GM23338 (cell line): Measurements from ENCODE around the gene ELAVL2. TPM values are rescaled to one million over a fixed set of nuclear protein-coding genes. Genes with fewer than 3 reads are reported as not detected.

ENCODE experiments used
- ATAC-seq: fragments of 200-7000 bp; cut with Tn5 transposase; 3 replicates; pipeline ENCODE4 v1.9.1; 2020
- DNase-seq: peaks from one replicate; pipeline ENCODE4 v3.0.0-alpha.2; 2015; ENCODE audit warnings: low spot score
- H2AFZ ChIP-seq: fragments of 200-600 bp; sonication (generic); 2 replicates; pipeline ENCODE4 v1.8.0; 2016; ENCODE audit warnings: antibody characterized with exemption, mild to moderate bottlenecking, moderate library complexity
- H3F3A ChIP-seq: fragments of 200-600 bp; sonication (generic); replicated peaks from 2 replicates; pipeline ENCODE4 v1.8.0; 2017; ENCODE audit warnings: antibody characterized with exemption, mixed run types, low read depth
- H3K27ac ChIP-seq: fragments of 200-600 bp; sonication (generic); 2 replicates; pipeline ENCODE4 v1.6.1; 2016; ENCODE audit warnings: low read depth
- H3K27me3 ChIP-seq: fragments of 200-600 bp; sonication (generic); 2 replicates; pipeline ENCODE4 v1.8.0; 2016; ENCODE audit warnings: mild to moderate bottlenecking, mixed run types, moderate library complexity; ENCODE audit not compliant: insufficient read depth
- H3K36me3 ChIP-seq: fragments of 200-600 bp; sonication (generic); 2 replicates; pipeline ENCODE4 v1.8.0; 2016; ENCODE audit warnings: mild to moderate bottlenecking; ENCODE audit not compliant: insufficient read depth
- H3K4me1 ChIP-seq: fragments of 200-600 bp; sonication (generic); 2 replicates; pipeline ENCODE4 v1.8.0; 2016; ENCODE audit warnings: mild to moderate bottlenecking, moderate library complexity; ENCODE audit not compliant: insufficient read depth
- H3K4me2 ChIP-seq: fragments of 200-600 bp; sonication (generic); 2 replicates; pipeline ENCODE4 v1.7.1; 2017; ENCODE audit warnings: mixed run types
- H3K4me3 ChIP-seq: fragments of 200-600 bp; sonication (generic); 2 replicates; pipeline ENCODE4 v1.6.1; 2016; ENCODE audit warnings: mixed run types
- H3K79me2 ChIP-seq: fragments of 200-600 bp; sonication (generic); replicated peaks from 2 replicates; pipeline ENCODE4 v1.8.0; 2017; ENCODE audit warnings: mild to moderate bottlenecking; ENCODE audit not compliant: insufficient read depth
- H3K9me2 ChIP-seq: fragments of 200-600 bp; sonication (generic); 2 replicates; pipeline ENCODE4 v1.8.0; 2017; ENCODE audit not compliant: insufficient read depth
- H4K20me1 ChIP-seq: fragments of 200-600 bp; sonication (generic); replicated peaks from 2 replicates; pipeline ENCODE4 v1.8.0; 2017; ENCODE audit warnings: mild to moderate bottlenecking; ENCODE audit not compliant: insufficient read depth
- H3K27ac Mint-ChIP-seq: 2 replicates; pipeline ENCODE4 v1.8.0; 2020; ENCODE audit warnings: inconsistent platforms, mild to moderate bottlenecking, moderate library complexity, mixed read lengths
- H3K27me3 Mint-ChIP-seq: 3 replicates; pipeline ENCODE4 v1.8.0; 2022; ENCODE audit warnings: low read depth, mild to moderate bottlenecking, moderate library complexity, mixed read lengths, inconsistent platforms; ENCODE audit not compliant: insufficient read depth, poor library complexity
- H3K36me3 Mint-ChIP-seq: 3 replicates; pipeline ENCODE4 v1.8.0; 2021; ENCODE audit warnings: low read depth, mild to moderate bottlenecking, inconsistent platforms, moderate library complexity, mixed read lengths
- H3K4me1 Mint-ChIP-seq: 3 replicates; pipeline ENCODE4 v1.8.0; 2020; ENCODE audit warnings: mild to moderate bottlenecking, inconsistent platforms, mixed read lengths
- H3K4me3 Mint-ChIP-seq: 3 replicates; pipeline ENCODE4 v1.8.0; 2021; ENCODE audit warnings: moderate library complexity, mild to moderate bottlenecking, inconsistent platforms, mixed read lengths
- H3K9me3 Mint-ChIP-seq: 3 replicates; pipeline ENCODE4 v1.8.0; 2020; ENCODE audit warnings: moderate library complexity, mild to moderate bottlenecking, inconsistent platforms, mixed read lengths
- CREB1 ChIP-seq: fragments of 250-450 bp; sonication (Bioruptor Pico); IDR thresholded peaks from 2 replicates; pipeline ENCODE4 v1.5.0; 2020; ENCODE audit warnings: low read depth, mild to moderate bottlenecking, moderate library complexity
- CTCF ChIP-seq, 2 experiments: fragments of 200-600 bp in 1 of 2; sonication (generic) in 1 of 2; conservative IDR thresholded peaks; 2 replicates each; pipeline versions ENCODE4 v1.5.1 to v1.6.1; 2016 to 2017; ENCODE audit warnings: antibody characterized with exemption in 2 of 2, low read depth in 2 of 2, mild to moderate bottlenecking in 2 of 2, moderate library complexity in 1 of 2
- EZH2 ChIP-seq: fragments of 200-600 bp; sonication (generic); IDR thresholded peaks from one replicate; pipeline ENCODE4 v1.8.0; 2017; ENCODE audit warnings: antibody characterized with exemption, mild to moderate bottlenecking, low read depth; ENCODE audit not compliant: unreplicated experiment
- EZH2phosphoT487 ChIP-seq: fragments of 200-600 bp; sonication (generic); IDR thresholded peaks from one replicate; pipeline ENCODE4 v1.8.1; 2018; ENCODE audit warnings: antibody characterized with exemption; ENCODE audit not compliant: unreplicated experiment
- JUNB ChIP-seq: IDR thresholded peaks from one replicate; pipeline ENCODE4 v1.6.1; 2016; ENCODE audit warnings: antibody characterized with exemption; ENCODE audit not compliant: unreplicated experiment
- POLR2AphosphoS5 ChIP-seq: IDR thresholded peaks from 2 replicates; pipeline ENCODE4 v1.6.1; 2016; ENCODE audit warnings: antibody characterized with exemption, low read depth
- STAT1 ChIP-seq: IDR thresholded peaks from one replicate; pipeline ENCODE4 v1.6.1; 2016; ENCODE audit warnings: antibody characterized with exemption; ENCODE audit not compliant: unreplicated experiment
- ZNF114 ChIP-seq: fragments of 250-450 bp; sonication (Bioruptor Pico); IDR thresholded peaks from 2 replicates; pipeline ENCODE4 v1.5.0; 2020; ENCODE audit warnings: mild to moderate bottlenecking, moderate library complexity
- polyA plus RNA-seq: library from polyadenylated mRNA; unstranded; fragments of >200 nt; fragmentation: Nextera tagmentation; extraction: Ambion mirVana; gene quantifications from 2 replicates; pipeline ENCODE4 v1.2.1, GENCODE V29; 2016
- total RNA-seq: library from RNA; depleted of rRNA; stranded (reverse); fragments of >200 nt; shearing (Covaris generic); gene quantifications from 2 replicates; pipeline ENCODE4 v1.2.3, GENCODE V29; 2014
- TF ChIP-seq, protein P1 (sequence below): IDR thresholded peaks from one replicate; pipeline ENCODE4 v1.6.1; 2018; ENCODE audit warnings: antibody characterized with exemption; ENCODE audit not compliant: unreplicated experiment
- TF ChIP-seq, protein P2 (sequence below): IDR thresholded peaks from 2 replicates; pipeline ENCODE4 v1.6.1; 2016; ENCODE audit warnings: antibody characterized with exemption

ELAVL2 gene
- total and polyA plus RNA-seq, 2 experiments from 2014 or later = 18.6 to 42.4 TPM

DNA sequence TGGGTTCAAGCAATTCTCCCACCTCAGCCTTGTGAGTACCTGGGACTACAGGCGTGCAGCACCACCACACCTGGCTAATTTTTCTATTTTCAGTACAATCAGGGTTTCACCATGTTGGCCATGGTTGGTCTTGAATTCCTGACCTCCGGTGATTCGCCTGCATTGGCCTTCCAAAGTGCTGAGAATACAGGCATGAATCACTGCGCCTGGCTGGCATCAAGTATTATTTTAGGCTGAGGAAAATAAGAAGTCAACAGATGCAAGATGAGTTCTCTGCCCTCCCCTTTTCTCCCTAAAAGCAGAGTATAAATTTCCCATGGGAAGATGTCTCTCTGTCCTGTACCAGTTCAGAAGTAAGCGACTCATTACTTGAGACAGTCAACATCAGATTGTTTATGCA, 71.5 kb downstream of the ELAVL2 start:
- TF ChIP-seq, protein P1, sequence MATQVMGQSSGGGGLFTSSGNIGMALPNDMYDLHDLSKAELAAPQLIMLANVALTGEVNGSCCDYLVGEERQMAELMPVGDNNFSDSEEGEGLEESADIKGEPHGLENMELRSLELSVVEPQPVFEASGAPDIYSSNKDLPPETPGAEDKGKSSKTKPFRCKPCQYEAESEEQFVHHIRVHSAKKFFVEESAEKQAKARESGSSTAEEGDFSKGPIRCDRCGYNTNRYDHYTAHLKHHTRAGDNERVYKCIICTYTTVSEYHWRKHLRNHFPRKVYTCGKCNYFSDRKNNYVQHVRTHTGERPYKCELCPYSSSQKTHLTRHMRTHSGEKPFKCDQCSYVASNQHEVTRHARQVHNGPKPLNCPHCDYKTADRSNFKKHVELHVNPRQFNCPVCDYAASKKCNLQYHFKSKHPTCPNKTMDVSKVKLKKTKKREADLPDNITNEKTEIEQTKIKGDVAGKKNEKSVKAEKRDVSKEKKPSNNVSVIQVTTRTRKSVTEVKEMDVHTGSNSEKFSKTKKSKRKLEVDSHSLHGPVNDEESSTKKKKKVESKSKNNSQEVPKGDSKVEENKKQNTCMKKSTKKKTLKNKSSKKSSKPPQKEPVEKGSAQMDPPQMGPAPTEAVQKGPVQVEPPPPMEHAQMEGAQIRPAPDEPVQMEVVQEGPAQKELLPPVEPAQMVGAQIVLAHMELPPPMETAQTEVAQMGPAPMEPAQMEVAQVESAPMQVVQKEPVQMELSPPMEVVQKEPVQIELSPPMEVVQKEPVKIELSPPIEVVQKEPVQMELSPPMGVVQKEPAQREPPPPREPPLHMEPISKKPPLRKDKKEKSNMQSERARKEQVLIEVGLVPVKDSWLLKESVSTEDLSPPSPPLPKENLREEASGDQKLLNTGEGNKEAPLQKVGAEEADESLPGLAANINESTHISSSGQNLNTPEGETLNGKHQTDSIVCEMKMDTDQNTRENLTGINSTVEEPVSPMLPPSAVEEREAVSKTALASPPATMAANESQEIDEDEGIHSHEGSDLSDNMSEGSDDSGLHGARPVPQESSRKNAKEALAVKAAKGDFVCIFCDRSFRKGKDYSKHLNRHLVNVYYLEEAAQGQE = no peak
- DNase-seq = no peak
- Mint-ChIP-seq H3K36me3 (peaks cover 3% of the 10 kb centered on the region; the same call in 1 of the 3 replicates), H3K4me3 (no peak overlapping the region), H3K9me3 (no peaks in the 10 kb centered on the region), H3K27ac (peak overlapping the region; percentile 10; the same call in 1 of the 2 replicates), H3K27me3 (no peaks in the 10 kb centered on the region), H3K4me1 (peaks cover 69% of the 10 kb centered on the region)
- peaks cover 3% of the 10 kb centered on the region for H4K20me1 ChIP-seq
- peaks cover 99% of the 10 kb centered on the region for H3K79me2 ChIP-seq
- H3K4me3 ChIP-seq = no peak overlapping the region
- H3K4me1 ChIP-seq = peaks cover 55% of the 10 kb centered on the region
- ATAC-seq = no peak
- H3K36me3 ChIP-seq = no peaks in the 10 kb centered on the region
- H3K4me2 ChIP-seq = no peak overlapping the region
- no peaks in the 10 kb centered on the region for H3F3A ChIP-seq
- H3K27me3 ChIP-seq = no peaks in the 10 kb centered on the region
- no peak overlapping the region for H2AFZ ChIP-seq
- no peaks in the 10 kb centered on the region for H3K9me2 ChIP-seq
- H3K27ac ChIP-seq = no peak overlapping the region

- no peak overlapping the region for H3K27ac Mint-ChIP-seq
- peaks cover 6% of the 10 kb centered on the region; the same call in 1 of the 3 replicates for H3K36me3 Mint-ChIP-seq
- H3K27ac ChIP-seq = peak overlapping the region; percentile 22; the same call in 1 of the 2 replicates
- no peak overlapping the region for H3K4me3 Mint-ChIP-seq
- no peaks in the 10 kb centered on the region for H3K36me3 ChIP-seq
- no peak for ATAC-seq
- H3K4me2 ChIP-seq = peak overlapping the region; percentile 15; the same call in 1 of the 2 replicates
- no peak overlapping the region for H3K4me3 ChIP-seq
- peaks cover 100% of the 10 kb centered on the region for H3K79me2 ChIP-seq
- H3K9me2 ChIP-seq = no peaks in the 10 kb centered on the region
- H3K27me3 Mint-ChIP-seq = no peaks in the 10 kb centered on the region
- H3K4me1 Mint-ChIP-seq = peaks cover 79% of the 10 kb centered on the region
- no peaks in the 10 kb centered on the region for H3K27me3 ChIP-seq
- H2AFZ ChIP-seq = no peak overlapping the region
- no peak for TF ChIP-seq JUNB
- H3F3A ChIP-seq = no peaks in the 10 kb centered on the region
- H4K20me1 ChIP-seq = peaks cover 3% of the 10 kb centered on the region
- peaks cover 59% of the 10 kb centered on the region for H3K4me1 ChIP-seq
- no peak for DNase-seq
- H3K9me3 Mint-ChIP-seq = no peaks in the 10 kb centered on the region
Observed at GRCh38 chr9:23752859-23753258, 73.2 kb downstream of the ELAVL2 start.

DNA sequence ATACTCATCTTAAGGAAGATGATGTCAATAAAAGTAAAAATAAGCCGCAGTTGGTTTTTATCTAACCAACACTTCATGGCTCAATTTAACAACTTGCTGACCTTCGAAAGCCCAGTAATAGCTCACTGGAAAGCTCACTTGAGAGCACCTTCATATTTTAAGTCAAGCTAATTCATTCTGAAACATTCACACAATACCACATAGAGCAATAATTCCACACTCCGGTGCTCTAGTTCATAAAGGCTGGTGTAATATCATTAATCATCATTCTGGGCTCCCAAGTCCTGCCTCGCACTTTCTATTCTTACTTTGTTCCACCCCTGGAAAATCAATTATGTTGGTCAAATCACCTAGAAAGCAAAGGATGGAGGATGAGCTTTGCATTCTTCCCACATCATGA, 74.4 kb downstream of the ELAVL2 start:
- no peaks in the 10 kb centered on the region for H3K9me3 Mint-ChIP-seq
- H3F3A ChIP-seq = no peaks in the 10 kb centered on the region
- peak overlapping the region; percentile 22; the same call in 1 of the 2 replicates for H3K4me2 ChIP-seq
- peaks cover 64% of the 10 kb centered on the region for H3K4me1 ChIP-seq
- DNase-seq = no peak
- H4K20me1 ChIP-seq = peaks cover 3% of the 10 kb centered on the region
- H3K27me3 ChIP-seq = no peaks in the 10 kb centered on the region
- H3K27ac ChIP-seq = no peak overlapping the region
- no peaks in the 10 kb centered on the region for H3K36me3 ChIP-seq
- no peaks in the 10 kb centered on the region for H3K27me3 Mint-ChIP-seq
- no peak for ATAC-seq
- peaks cover 100% of the 10 kb centered on the region for H3K79me2 ChIP-seq
- H3K36me3 Mint-ChIP-seq = peaks cover 6% of the 10 kb centered on the region; the same call in 1 of the 3 replicates
- H3K4me1 Mint-ChIP-seq = peaks cover 77% of the 10 kb centered on the region
- H3K4me3 Mint-ChIP-seq = no peak overlapping the region
- H2AFZ ChIP-seq = no peak overlapping the region
- no peak overlapping the region for H3K4me3 ChIP-seq
- H3K9me2 ChIP-seq = peaks cover 6% of the 10 kb centered on the region
- peak overlapping the region; percentile 15; the same call in 1 of the 2 replicates for H3K27ac Mint-ChIP-seq
- no peak for TF ChIP-seq ZNF114 (CRISPR knock-in tag)
- no peak for TF ChIP-seq CTCF (conservative IDR thresholded peaks at IDR 0.05; ENCODE audit: low read depth in 2 of 2)
- TF ChIP-seq, protein P2, sequence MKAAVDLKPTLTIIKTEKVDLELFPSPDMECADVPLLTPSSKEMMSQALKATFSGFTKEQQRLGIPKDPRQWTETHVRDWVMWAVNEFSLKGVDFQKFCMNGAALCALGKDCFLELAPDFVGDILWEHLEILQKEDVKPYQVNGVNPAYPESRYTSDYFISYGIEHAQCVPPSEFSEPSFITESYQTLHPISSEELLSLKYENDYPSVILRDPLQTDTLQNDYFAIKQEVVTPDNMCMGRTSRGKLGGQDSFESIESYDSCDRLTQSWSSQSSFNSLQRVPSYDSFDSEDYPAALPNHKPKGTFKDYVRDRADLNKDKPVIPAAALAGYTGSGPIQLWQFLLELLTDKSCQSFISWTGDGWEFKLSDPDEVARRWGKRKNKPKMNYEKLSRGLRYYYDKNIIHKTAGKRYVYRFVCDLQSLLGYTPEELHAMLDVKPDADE = no peak
- TF ChIP-seq CREB1 (CRISPR knock-in tag) = no peak
- TF ChIP-seq STAT1 = no peak
- no peak for TF ChIP-seq EZH2
- TF ChIP-seq POLR2AphosphoS5 = no peak
- TF ChIP-seq JUNB = no peak
- no peak for TF ChIP-seq EZH2phosphoT487
